ENCODE results near the gene NEO1.

Gene NEO1

DNA sequence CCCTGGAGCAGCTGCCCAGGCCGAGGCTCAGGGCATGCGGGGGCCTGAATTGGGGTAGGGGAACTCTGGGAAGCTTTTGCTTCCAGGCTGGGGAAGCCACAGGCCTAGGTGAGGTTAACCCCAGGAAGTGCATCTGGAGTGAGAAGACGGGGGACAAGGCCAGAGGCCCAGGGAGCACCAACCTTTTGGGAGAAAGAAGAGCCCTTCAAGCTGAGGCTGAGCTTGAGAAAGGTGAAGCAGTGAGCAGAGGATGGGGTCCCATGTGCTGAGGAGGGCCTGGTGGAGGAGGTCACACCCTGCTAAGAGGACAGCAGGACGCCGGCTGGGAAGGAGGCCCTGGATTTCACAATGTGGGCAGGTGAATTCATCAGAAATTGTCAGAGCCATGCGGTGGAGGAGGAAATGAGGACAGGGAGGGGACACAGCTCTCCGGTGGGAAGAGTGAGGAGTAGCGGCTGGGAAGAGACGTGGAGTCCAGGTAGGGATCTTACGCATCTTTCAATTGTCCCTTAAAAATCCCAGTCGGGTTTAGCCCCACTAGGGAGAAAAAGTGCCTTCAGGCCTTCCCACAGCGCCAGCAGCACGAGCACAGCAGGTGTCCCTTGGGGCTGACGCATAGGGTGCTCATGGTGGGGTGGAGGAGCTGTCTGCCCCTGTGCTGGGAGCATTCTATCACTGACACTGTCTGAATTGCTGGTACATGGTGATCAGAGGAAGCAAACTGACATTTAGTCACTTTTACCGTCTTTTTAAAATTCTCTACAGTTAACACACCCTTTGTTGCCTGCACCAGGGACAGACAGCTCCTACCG, 265.6 kb downstream of the NEO1 start:
- DNase-seq, result no peak

- DNase-seq, result peak in 1 of 2 experiments; percentile 4
Observed at GRCh38 chr15:73318463-73319351, 266.4 kb downstream of the NEO1 start.

GRCh38 chr15:73319460-73320245, 267.4 kb downstream of the NEO1 start:
- DNase-seq, result no peak

GRCh38 chr15:73320619-73321180, 268.4 kb downstream of the NEO1 start:
- DNase-seq, result no peak

GRCh38 chr15:73321496-73322450, 269.5 kb downstream of the NEO1 start:
- DNase-seq, result no peak

DNA sequence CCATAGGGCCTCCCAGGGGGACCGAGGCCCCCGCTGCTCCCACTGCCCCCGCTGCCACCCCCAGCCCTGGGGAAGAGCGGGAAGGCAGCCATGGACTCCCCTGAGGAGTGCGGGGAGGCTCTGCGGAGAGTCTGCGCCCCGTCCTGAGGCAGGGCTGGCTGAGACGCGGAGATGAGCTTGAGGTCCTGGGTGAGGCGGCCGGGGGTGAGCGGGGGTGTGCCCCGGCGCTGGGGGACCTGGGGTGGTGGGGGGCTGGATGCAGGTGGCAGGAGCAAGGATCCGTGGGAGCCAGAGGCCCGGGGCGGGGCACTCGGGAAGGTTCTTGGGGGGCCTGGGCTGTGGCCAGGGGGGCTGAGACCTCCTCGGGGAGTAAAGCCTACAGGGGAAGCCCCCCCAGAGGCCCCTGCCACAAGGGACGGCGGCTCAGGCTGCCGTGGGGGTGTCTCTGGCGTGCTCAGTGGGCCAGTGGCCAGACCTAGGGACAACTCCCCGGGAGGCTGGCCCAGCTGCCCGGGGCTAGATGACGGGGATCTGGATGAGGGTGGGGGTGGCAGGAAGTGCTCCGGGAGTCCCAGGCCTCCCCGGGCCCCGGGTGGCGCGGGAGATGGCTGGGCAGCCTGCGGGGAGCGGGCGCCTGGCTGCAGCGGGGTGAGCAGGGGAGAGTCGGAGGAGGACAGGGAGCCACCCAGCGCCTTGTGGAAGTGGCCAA, 270.6 kb downstream of the NEO1 start:
- DNase-seq, result no peak

GRCh38 chr15:73323374-73323955, 271.2 kb downstream of the NEO1 start:
- no peak for DNase-seq

GRCh38 chr15:73323956-73324355, 271.7 kb downstream of the NEO1 start:
- no peak for DNase-seq

DNA sequence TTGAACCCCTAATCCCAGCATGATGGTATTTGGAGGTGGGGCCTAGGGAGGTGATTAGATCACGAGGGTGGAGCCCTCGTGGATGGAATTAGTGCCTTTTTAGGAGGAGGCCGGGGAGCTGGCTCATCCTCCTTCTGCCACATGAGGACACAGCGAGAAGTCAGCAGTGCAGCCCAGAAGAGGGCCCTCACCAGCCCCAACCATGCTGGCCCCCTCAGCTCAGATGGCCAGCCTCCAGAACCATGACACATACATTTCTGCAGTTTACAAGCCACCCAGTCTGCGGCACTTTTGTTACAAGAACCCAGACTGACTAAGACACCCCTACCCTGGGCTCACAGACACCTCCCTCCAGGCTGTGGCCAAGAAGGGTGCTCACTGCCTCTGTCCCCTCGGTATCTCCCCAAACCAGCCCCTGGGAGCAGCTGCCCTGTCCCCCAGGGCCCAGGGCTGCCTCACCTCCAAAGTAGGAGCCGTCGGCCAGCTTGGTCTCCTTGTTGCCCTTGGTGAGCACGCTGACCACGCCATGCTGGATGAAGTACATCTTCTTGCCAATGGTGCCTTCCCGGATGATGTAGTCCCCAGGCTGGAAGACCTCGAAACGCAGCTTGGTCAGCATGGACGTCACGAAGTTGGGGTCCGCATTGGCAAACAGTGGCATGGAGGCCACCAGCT, 272.4 kb downstream of the NEO1 start:
- no peak for DNase-seq

DNA sequence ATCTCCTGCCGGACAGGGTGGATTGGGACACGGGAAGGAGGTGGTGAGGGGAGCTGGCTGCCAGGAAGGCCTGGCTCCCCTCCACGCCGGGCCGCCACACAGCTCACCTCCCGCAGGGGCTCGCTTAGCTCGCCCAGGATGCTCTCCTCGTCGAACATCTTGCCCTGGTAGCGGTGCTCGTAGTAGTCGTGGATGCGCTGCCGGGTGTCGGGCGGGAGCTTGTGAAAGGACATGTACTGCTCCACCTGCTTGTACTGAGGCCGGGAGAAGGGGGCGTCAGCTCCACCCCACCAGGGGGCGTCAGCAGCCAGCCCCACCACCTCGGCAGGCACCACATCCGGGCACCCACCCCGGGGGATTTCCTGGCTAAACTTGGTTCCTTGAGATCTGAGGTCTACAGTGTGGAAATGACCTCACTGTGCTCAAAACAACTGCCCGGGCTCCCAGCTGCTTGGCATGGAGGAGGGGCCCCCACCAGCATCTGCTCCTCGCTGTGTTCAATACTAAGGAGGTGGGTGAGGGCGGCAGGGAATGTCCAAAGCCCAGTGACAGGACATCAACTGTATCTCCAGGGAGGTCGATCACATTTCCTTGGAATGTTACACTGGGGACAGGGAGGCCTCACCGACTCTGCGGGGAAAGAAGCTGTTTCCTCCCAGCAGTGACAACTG, 273.1 kb downstream of the NEO1 start:
- no peak for DNase-seq

DNA sequence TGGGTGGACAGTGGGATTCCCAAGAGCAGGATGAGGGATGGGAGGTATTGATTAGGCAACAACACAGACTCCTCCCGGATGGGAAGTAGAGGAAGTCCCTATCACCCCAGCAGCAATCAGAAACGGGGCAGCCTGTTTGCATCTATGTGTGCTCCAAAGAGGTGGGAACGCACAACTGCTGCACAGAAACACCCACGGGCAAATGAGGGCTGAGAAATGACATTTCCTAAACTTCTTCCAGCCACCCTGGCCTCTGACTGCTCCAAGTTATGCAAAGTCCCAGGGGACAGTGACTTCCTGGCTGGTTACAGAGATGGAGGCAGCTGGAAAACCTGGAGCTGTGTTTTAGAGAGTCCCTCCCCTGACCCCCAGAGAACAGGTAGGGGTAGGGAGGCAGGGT, 273.9 kb downstream of the NEO1 start:
- no peak for DNase-seq

DNA sequence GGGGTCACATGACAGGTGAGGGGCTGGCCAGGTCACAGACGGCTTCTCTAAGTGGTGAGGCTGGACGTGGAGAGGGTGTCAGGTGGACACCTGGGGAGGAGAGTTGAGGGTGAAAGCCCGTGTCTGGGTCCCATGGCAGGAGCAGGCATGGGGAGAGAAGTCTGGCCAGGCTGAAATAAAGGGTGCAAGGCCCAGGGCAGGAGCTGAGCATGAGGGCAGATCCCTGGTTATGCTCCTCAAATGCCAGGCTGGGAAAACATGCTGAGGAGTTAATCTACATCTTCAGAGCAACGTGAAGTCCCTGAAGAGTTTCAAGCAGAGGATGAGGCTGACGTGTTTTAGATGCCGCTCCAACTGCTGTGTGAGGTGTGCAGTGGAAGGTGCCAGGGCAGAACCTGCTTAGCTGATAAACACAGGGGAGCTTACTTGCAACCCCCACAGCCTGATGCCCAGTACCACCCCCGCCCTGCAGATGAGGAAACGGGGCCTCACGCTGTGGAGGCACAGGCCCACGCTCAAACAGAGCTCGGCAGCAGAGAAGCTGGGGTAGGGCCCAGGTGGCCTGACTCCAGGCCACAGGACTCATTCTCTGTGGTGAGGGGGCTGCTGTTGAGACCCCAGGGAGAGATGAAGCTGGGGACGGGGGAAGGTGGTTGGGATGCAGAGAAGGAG, 276.0 kb downstream of the NEO1 start:
- DNase-seq, result no peak

GRCh38 chr15:73328981-73329380, 276.7 kb downstream of the NEO1 start:
- DNase-seq, result no peak

DNA sequence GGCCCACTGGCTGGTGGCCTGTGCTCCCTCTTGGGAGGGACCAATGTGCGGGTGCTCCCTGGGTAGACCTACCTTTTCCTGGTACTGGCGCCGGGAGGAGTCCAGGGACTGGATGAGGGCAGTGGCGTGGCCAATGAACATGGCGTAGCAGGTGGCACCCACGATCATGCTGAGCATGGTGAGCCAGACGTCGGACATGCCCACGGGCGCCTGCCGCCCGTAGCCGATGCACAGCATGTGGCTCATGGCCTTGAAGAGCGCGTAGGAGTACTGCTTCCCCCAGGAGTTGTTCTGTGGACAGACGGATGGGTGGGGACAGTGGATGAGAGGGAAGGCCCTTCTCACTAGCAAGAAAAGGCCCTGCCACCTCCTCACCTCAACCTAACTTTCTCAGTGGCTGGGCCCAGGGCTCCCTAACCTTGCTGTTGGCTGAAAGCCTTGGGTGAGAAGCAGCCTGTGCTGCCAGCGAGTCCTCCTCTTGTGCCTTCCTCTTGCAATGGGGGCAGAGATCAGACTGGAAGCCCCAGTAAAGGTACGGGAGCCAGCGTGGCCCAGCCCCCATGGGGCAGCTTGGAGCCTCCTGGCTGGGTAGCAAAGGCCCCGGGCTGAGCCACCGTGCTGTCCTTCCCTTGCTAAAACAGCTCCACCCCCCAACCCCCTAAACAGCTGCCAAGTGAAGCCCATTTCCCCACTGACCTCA, 277.4 kb downstream of the NEO1 start:
- DNase-seq, result no peak

- DNase-seq, result no peak
Observed at GRCh38 chr15:73330206-73331051, 278.2 kb downstream of the NEO1 start.

- DNase-seq, result no peak
Observed at GRCh38 chr15:73331501-73331900, 279.2 kb downstream of the NEO1 start.

All from NCI-H446 (cell line).